Prostate gland (tissue), 2 donors: ENCODE measurements around the gene CRYZ.

Source experiments
- POLR2A ChIP-seq: fragments of 450-650 bp; IDR thresholded peaks from one replicate; pipeline ENCODE4 v1.6.1; 2016; ENCODE audit warnings: antibody characterized with exemption, mild to moderate bottlenecking
- POLR2AphosphoS5 ChIP-seq: sonication (generic); formaldehyde crosslinking; IDR thresholded peaks from one replicate; pipeline ENCODE4 v1.6.1; 2017; ENCODE audit warnings: antibody characterized with exemption
- TF ChIP-seq, protein P1 (sequence below), 4 experiments: fragments of 200-600 bp in 2 of 4; fragments of 450-650 bp in 2 of 4; sonication (generic) in 2 of 4; IDR thresholded peaks; 1 replicate in 3 of 4; 2 replicates in 1 of 4; pipeline ENCODE4 v1.5.1; 2016 to 2019; ENCODE audit warnings: antibody characterized with exemption in 4 of 4, mild to moderate bottlenecking in 2 of 4, moderate library complexity in 2 of 4

DNA sequence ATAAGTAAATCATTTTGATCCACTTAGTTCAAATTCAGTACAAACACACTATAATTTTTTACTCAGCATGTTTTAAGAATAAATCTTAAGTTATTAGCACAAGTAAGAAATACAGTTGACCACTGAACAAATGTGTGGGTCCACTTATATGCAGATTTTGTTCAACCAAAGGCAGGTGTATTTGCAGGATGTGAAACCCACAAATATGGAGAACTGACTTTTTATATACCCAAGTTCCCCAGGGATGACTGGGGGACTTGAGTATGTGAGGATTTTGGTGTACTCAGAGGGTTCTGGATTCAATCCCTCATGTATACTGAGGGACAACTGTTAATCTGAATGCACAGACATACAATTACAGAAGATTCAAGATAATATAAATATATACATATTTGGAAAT lies 33.5 kb downstream of the CRYZ start:
- TF ChIP-seq POLR2A (no peak), POLR2AphosphoS5 (no peak)
- TF ChIP-seq, protein P1, sequence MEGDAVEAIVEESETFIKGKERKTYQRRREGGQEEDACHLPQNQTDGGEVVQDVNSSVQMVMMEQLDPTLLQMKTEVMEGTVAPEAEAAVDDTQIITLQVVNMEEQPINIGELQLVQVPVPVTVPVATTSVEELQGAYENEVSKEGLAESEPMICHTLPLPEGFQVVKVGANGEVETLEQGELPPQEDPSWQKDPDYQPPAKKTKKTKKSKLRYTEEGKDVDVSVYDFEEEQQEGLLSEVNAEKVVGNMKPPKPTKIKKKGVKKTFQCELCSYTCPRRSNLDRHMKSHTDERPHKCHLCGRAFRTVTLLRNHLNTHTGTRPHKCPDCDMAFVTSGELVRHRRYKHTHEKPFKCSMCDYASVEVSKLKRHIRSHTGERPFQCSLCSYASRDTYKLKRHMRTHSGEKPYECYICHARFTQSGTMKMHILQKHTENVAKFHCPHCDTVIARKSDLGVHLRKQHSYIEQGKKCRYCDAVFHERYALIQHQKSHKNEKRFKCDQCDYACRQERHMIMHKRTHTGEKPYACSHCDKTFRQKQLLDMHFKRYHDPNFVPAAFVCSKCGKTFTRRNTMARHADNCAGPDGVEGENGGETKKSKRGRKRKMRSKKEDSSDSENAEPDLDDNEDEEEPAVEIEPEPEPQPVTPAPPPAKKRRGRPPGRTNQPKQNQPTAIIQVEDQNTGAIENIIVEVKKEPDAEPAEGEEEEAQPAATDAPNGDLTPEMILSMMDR (IDR thresholded peaks at IDR 0.05): no peak
